Renal cortical epithelial cell (primary cell): ENCODE measurements around the gene ACSBG1. TPM values are rescaled to one million over a fixed set of nuclear protein-coding genes. Genes with fewer than 3 reads are reported as not detected.

Experiments
- DNase-seq: peaks from one replicate; pipeline ENCODE4 v3.0.0-alpha.2; 2011; ENCODE audit warnings: low read depth
- total RNA-seq: library from RNA; depleted of rRNA; stranded (reverse); fragments of >200 nt; gene quantifications from 2 replicates; pipeline ENCODE4 v1.2.3, GENCODE V29; 2014

The ACSBG1 gene
- total RNA-seq, 1 donor from 2014 or later, result 0.20 TPM

- no peak for DNase-seq
These were observed 30.8 kb downstream of the ACSBG1 start for GRCh38 chr15:78203346-78204225.

- DNase-seq, result no peak
These were observed 32.8 kb downstream of the ACSBG1 start for GRCh38 chr15:78201281-78202190.

- no peak for DNase-seq
These were observed 34.0 kb downstream of the ACSBG1 start for GRCh38 chr15:78200276-78200930.

- peak; percentile 37 for DNase-seq
These were observed 36.7 kb downstream of the ACSBG1 start for GRCh38 chr15:78197632-78198031.

- DNase-seq, result no peak
These were observed 38.6 kb downstream of the ACSBG1 start for GRCh38 chr15:78195735-78196201.

GRCh38 chr15:78194568-78194925 is 39.8 kb downstream of the ACSBG1 start:
- no peak for DNase-seq

GRCh38 chr15:78193731-78194567 is 40.4 kb downstream of the ACSBG1 start:
- DNase-seq, result no peak

GRCh38 chr15:78192826-78193594 is 41.4 kb downstream of the ACSBG1 start:
- no peak for DNase-seq

GRCh38 chr15:78182821-78183220 is 51.5 kb downstream of the ACSBG1 start:
- DNase-seq, result no peak

- no peak for DNase-seq
These were observed 52.0 kb downstream of the ACSBG1 start for GRCh38 chr15:78182336-78182700.

GRCh38 chr15:78179906-78180305 is 54.5 kb downstream of the ACSBG1 start:
- no peak for DNase-seq

GRCh38 chr15:78179286-78179840 is 55.0 kb downstream of the ACSBG1 start:
- DNase-seq, result no peak

GRCh38 chr15:78178064-78178463 is 56.3 kb downstream of the ACSBG1 start:
- no peak for DNase-seq

- peak; percentile 6 for DNase-seq
These were observed 56.9 kb downstream of the ACSBG1 start for GRCh38 chr15:78177447-78177873.

- no peak for DNase-seq
These were observed 59.0 kb downstream of the ACSBG1 start for GRCh38 chr15:78175330-78175729.

GRCh38 chr15:78174401-78174800 is 60.0 kb downstream of the ACSBG1 start:
- no peak for DNase-seq

- DNase-seq, result no peak
These were observed 62.4 kb downstream of the ACSBG1 start for GRCh38 chr15:78171864-78172472.

- DNase-seq, result no peak
These were observed 63.3 kb downstream of the ACSBG1 start for GRCh38 chr15:78170848-78171773.
